Measurements from ENCODE around the gene TSKU.
"Not testable (repeated sequence)": the region's sequence is repeated elsewhere in the genome, so short reads cannot be mapped to it uniquely, and the experiment has no call there.

The TSKU gene

DNA sequence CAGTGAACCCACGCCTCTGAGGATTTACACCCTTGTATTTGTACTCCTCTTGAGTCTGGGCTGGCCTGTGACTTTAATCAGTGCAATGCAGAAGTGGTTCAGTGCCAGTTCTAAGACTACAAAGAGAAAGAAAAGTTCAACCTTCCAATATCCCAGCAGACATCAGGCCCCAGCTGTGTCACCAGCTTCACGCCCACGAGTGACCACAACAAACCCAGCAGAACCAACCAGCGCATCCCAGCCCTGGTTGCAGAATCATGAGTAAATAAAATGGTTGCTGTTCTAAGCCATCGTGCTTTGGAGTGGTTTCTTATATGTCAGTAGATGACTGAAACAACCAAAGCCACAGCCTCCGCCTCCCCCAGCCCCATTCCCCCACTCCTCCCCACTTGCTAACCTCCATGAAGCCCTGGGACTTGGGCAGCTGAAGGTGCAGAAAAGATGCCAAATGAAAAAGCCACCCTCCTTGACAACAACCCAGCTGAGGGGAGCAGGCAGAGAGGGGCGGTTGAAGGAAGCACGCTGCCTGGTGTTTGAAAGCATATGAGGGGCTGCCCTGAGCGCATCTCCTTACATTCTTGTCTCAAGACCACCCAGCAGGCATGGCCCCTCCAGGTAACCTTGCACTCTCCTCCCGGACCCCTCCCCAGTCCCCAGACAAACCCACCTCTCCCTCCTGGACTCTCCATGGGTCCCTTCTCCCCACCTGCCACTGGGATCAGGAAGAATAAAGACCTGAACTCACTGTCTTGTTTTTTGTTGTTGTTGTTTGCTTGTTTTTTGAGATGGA is 20.9 kb downstream of the TSKU start:
- DNase-seq, result peak; percentile 85

DNA sequence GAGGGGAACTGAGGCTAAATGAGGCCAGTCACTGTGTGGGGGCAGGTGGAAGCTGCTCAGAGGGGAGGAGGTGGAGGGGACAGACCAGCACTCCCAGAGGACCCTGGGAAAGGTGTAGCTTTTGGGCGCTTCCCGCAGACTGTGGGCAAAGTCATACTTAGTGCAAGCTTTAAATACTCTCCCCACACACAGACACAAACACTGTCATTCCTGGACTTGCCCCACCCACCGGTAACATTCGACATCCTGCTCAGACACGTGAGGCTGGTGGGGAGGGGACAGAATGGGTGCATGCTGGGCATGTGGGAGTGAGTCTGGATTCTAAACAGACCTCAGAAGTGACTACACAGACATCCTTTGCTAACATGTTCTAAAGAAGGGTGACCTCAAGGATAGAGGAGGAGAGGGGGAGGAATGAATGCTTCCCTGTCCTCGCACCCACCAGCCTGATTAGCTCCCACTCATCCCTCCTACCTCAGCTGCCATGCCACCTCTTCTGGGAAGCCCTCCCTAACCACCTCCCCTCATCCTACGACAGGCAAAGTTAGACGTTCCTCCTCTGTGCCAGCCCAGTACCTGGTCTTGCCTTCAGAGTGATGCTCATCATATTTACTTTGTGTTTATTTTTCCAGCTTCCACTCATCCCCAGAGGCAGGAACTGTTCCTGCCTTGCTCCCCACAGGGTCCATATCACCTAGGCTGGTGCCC is 22.2 kb downstream of the TSKU start:
- peak; percentile 66 for DNase-seq

DNA sequence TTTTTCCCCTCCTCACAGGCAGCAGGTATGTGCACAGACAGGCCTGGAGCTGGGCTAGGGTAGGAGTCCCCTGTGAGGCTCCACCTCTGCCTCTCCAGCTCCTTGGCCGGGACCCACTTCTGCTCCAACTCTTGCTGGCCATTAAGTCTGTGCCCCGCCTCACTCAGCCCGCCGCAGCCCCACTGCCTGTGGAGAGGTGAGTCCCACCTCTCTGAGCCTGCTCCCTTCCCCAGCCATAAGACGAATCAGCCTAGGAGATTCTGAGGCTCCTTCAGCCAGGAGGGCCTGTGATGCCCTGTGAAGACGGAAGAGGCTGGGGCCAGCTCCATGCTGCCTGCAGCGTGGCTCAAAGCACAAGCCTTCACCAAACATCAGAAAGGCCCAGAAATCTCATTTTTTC is 23.0 kb downstream of the TSKU start:
- DNase-seq, result no peak

DNA sequence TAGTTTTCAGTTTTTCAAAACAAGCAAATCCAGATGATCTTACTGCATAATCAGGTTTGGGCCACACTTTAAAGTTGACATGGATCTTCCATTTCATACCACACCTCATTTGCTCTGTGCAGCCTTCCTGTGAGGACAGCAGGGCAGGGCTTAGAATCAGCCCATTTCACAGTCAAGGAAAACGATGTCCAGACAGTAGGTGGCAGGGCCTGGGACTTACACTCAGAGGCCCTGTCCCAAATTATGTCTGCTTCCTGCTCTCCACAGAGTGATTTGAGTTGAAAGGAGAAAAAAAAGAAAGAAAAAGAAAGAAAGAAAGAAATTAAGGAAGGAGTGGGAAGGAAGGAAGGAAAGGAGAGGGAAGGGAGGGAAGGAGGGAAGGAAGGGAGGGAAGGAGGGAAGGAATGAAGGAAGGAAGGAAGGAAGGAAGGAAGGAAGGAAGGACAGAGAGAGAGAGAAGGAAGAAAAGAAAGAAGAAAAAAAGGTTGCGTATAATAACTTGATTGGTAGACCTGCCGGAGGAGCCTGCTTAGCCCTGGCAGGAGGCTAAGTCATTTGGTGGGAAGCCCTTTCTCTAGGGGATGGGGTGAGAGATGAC is 23.6 kb downstream of the TSKU start:
- DNase-seq, result no peak

DNA sequence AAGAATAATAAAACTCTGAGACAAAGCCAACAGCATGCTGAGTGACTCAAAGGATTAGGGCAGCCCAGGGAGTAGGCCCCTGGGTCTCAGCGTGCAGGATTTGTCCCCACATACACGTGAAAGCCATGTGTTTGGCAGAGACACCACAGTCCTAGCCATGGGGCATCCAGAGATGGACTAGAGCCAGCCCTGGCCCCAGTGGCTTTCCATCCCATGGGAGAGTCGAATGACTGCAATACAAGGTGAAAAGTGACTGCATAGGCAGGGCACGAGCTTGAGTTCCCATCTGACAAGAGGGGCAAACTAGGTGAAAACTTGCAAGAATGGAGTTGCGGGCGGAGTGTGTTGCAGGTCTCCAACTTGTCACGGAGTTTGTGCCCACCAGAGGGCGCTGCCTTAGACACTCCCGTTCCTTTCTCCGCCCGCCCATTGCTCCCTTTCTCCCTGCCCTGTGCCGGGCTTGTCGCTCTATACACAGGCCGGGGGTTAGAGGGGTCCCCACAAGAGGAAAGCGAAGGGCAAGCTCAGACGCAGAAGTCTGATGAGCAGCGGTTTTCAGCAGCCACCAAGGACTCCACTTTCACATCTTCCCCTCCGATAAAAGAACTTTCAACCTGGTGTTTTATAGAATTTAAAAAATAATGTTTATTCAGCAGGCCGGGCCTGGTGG is 24.2 kb downstream of the TSKU start:
- DNase-seq, result peak; percentile 73

DNA sequence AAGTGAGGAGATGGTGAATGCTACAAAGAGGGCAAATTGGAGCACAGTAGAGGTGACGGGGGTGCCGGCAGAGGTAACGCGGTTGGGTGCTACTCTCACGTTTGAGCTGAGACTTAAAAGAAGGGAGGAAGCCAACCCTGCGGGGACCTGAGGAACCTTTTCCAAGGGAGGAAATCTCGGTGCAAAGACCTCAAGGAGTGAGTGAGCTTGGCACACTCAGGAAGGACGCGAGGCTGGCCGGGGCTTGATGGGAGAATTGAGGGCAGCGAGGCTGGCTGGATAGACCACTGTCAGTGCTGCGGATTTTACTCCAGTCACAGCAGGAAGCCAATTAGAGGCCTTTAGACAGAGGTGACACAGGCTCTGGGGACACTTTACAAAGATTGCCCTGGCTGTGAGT is 25.0 kb downstream of the TSKU start:
- DNase-seq, result no peak

DNA sequence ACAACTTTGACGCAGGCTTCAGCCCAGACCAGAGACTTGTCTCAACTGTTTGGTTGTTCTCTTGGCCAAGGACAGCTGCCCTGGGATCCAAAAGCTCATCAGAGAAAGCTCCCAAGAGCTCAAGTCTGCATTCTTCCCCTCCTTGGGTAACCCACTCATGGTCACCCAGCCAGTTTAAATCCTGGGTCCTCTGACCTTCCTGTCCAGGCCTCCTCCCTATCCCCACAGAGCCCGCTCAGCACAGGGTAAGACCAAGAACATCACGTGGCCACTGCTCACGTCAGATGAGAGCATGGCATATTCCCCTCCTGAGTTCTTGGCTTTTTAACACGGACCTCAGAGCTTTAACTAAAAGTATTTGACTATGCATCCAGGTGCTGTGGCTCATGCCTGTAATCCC is 25.8 kb downstream of the TSKU start:
- no peak for DNase-seq

DNA sequence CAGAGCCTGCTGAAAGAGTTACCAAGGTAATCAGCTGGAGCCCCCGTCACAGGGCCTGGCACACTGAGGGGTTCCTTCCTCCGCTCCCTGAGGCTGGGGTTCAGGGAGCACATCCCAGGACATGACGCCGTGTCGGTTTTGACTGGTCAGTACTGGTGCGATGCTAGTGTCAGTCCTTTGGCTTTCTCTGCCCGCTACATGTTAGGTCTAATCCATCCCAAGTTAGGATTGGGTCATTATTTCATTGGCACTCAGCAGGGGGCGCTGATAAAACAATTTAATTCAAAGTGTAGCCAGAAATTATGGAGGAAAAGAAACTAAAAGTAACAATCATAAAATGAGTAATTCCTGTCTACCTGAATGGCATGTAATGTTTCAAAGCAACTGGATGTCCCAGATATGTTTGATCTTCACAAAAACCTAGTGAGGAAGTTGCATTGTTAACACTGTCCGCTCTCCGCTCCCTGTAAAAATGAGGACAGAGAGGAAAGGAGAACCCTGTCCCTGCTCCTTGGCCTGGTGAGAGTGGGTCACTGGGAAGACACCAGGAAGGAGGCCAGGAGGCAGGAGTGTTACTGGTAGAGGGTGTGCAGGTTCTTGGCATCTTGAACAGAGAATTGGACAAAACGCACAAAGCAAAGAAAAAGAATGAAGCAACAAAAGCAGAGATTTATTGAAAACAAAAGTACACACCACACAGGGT is 27.1 kb downstream of the TSKU start:
- peak; percentile 37 for DNase-seq

DNA sequence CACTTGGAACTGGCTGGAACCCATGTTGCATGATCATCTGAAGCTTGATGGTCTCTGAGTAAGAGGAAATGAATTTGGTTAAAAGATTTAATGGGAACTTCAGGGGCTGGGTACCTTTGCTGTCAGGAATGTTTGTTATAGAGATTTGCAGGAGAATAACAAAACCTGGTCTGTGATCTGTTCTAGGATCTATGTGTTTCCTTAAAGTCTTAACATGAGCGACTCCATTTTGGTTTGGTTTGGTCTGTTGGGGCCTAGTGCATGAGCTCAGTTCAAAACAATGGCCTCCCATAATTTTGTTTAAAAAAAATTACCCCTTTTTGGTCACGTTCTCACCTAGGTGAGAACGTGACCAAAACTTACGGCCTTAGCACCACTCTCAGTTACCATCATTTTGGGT is 28.1 kb downstream of the TSKU start:
- DNase-seq, result no peak

DNA sequence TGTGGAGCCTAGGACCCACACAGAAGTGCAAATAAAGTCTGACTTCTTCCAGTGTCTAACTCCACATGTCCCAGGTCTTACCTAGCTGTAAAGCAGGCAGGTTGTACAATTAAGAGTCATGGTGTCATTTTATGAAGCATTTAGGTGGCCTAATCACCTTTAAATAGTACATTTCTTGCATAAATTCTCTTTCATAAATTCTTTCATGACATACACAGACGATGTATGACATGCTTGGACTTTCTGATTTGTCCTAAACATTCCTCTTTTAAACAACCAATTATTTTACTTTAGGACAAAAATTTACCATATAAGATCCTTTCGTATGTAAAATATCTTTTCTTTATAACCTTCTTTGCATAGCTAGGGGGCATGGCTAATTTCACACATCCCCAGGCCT is 31.3 kb downstream of the TSKU start:
- DNase-seq, result no peak

DNA sequence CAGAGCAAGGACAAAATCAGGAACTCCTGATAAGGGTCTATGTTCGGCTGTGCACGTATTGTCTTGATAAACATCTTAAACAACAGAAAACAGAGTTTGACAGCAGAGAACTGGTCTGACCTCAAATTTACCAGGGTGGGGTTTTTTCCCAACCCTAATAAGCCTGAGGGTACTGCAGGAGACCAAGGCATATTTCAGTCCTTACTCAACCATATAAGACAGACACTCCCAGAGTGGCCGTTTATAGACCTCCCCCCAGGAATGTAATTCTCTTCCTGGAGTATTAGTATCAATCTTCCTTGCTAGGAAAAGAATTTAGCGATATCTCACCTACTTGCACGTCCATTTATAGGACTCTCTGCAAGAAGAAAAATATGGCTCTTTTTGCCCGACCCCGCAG is 32.5 kb downstream of the TSKU start:
- not testable (repeated sequence) for DNase-seq

DNA sequence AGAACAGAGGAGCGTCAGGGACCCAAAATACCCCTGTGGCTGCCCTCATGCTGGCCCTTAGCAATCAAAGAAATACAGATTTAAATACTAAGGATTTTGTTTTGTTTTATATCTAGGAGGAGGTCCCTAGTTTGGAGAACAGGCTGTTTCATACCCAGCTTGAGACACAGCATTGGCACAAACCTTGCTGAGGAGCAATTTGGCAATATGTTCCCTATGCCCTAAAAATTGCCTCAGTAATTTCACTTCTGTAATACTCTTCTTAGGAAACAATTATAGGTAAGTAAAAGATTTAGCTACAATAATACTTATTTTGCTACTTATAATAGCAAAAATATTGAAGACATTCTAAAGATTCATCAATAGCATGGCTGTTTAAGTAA is 37.0 kb downstream of the TSKU start:
- DNase-seq, result no peak

DNA sequence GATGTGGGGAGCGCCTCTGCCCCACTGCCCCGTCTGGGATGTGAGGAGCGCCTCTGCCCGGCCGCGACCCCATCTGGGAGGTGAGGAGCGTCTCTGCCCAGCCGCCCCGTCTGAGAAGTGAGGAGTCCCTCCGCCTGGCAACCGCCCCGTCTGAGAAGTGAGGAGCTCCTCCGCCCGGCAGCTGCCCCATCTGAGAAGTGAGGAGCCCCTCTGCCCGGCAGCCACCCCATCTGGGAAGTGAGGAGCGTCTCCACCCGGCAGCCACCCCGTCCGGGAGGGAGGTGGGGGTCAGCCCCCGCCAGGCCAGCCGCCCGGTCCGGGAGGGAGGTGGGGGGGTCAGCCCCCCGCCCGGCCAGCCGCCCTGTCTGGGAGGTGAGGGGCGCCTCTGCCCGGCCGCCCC is 38.2 kb downstream of the TSKU start:
- DNase-seq, result not testable (repeated sequence)

DNA sequence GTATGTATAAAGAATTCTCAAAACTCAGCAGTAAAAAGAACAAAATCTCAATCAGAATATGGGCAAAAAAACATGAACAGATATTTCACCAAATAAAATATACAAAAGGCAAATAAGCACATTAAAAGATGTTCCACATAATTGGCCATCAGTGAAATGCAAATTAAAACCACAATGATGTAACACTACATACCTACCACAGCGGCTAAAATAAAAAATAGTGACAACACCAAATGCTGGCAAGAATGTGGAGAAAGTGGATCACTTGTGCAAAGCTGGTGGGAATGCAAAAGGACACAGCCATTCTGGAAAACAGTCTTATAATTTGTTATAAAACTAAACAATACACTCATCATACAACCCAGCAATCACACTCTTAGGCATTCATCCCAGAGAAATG is 39.2 kb downstream of the TSKU start:
- no peak for DNase-seq

DNA sequence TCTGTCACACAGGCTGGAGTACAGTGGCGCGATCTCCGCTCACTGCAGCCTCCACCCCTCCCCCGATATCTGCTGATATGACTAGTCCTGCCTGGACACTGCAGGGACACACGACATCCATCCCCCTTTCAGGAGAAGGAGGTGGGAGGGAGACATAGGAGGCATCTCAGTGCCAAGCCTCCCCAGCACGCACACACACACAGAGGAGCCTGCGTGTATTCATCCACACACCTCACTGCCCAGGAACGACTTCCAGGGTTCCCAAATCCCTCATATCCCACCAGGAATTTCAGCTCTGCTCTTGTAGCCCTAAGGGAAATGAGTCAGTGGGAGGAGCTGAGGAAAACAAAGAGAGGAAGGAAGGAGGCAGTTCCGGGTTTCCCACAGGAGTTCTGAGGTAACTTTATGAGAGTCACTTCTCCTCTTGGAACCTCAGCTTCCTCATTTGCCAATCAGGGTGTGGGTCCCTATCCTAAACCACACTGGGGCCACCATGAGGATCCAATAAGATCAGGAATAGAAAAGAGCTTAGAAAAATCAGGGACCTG is 40.4 kb downstream of the TSKU start:
- no peak for DNase-seq

DNA sequence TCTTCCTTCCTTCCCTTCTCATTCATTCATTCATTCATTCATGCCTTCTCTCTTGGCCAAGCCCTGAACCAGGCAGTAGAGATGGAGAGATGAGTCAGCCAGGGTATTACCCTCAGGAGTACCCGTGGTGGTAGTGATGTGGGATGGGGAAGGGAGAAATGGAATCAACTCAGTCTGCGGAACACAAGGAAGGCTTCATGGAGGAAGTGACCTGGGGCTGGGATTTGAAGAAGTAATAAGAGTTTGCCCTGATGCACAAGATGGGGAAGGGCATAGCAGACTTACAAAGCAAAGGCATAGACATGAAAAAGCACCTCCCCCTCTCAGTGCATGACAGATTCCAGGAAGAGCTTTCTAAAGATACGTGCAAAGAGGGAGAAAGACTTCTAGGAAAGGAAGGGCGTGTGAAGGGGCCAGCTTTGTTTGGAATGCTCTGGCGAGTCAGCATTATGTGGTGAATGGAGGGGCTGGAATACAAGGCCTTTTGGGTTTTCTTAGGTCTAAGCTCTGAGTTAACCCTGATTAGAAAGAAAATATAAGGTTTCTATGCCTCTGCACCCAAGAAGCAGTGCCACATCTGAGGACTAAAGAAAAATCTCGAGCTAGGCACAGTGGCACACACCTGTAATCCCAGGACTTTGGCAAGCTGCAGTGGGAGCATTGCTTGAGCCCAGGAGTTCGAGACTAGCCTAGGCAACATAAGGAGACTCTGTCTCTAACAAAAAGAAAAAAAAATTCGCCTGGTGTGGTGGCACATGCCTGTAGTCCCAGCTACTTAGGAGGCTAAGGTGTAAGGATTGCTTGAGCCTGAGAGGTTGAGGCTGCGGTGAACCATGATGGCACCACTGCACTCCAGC is 41.2 kb downstream of the TSKU start:
- no peak for DNase-seq

DNA sequence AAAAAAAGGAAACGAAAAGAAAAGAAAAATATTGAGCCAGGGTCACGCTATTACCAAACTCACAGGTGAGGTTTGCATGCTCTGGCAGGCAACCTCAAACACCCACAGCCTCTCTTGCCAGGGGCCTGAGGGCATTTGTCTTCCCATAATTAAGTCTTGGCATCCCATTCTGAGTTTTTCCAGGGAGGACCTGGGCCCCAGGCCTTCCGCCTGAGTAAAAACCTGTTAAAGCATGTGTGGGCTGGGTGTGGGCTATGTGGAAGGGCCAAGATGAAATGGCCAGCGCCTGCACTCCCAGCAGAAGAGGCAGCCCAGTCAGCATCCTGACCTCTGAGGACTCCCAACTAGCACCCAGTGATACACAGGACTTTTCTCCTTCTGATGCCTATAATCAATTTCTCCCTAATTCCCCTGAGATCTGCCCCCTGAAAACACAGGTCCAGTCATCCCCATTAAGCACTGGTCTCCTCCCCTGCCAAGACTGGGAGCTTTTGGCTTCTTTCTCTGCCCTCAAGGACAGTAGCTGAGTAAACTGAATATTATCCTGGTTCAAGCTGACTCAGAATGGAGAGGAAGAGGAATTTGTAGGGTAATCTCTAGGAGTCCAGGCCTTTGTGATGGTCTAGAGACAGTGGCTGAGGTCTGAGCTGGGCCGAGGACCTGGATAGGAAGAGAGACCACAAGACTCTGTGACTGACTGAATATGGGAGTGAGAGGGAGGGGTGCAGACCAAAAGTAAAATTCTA is 42.0 kb downstream of the TSKU start:
- no peak for DNase-seq

DNA sequence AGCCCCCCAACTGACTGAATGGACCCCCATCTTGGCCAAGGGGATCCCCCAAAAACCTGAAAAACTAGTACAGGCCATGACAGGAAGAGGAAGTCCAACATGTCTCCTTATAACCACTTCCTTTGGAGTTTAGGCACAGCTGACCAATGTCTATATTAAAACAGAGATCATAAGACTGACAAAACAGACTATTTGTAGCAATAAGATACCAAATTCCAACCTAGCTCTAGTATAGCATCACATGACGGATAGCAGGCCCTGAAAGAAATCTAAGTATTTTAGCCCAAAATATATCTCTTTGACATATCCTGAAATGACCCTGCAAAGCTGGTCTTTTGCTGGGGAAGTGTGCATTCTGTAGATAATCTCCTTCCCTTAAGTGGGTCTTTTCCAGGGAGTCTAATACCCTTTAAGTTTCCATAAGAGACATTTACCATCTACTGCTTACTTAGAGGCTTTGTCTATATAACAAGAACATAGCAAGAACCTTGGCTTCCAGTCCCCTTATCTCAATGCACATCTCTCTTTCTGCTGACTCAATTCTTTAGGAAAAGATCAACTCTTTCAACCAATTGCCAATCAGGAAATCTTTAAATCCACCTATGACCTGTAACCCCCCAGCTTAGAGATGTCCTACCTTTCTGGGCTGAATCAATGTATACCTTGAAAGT is 42.7 kb downstream of the TSKU start:
- no peak for DNase-seq

DNA sequence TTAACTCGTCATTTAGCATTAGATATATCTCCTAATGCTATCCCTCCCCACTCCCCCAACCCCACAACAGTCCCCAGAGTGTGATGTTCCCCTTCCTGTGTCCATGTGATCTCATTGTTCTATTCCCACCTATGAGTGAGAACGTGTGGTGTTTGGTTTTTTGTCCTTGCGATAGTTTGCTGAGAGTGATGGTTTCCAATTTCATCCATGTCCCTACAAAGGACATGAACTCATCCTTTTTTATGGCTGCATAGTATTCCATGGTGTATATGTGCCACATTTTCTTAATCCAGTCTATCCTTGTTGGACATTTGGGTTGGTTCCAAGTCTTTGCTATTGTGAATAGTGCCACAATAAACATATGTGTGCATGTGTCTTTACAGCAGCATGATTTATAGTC is 43.4 kb downstream of the TSKU start:
- DNase-seq, result not testable (repeated sequence)

DNA sequence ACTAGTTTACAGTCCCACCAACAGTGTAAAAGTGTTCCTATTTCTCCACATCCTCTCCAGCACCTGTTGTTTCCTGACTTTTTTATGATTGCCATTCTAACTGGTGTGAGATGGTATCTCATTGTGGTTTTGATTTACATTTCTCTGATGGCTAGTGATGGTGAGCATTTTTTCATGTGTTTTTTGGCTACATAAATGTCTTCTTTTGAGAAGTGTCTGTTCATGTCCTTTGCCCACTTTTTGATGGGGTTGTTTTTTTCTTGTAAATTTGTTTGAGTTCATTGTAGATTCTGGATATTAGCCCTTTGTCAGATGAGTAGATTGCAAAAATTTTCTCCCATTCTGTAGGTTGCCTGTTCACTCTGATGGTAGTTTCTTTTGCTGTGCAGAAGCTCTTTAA is 43.8 kb downstream of the TSKU start:
- DNase-seq, result not testable (repeated sequence)

All from stimulated activated CD4-positive, alpha-beta T cell treated with anti-CD3 and anti-CD28 coated beads, Interleukin-1b, Interleukin-23, amount 100 ng/mL, for 48 hours (primary cell).